Measurements from ENCODE around the gene LIX1.

DNA sequence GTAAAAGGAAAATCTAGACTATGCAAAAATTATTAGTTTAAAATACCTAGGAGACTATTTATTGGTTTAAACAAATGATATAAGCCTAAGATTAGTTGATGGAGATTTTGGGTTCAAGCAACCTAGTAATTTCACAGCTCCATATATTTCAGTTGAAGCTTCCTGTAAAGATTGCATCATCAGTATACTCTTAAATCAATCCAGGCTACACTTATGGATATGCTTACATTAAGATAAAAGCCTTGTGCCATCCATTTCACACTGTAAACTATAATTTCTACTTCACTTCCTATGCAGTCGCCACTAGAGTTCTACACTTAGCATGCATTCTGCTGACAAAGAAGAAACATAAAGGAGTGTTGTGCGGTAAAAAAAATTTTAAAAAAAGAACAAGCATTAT lies 7.3 kb upstream of the LIX1 start:
- TF ChIP-seq, protein P1, sequence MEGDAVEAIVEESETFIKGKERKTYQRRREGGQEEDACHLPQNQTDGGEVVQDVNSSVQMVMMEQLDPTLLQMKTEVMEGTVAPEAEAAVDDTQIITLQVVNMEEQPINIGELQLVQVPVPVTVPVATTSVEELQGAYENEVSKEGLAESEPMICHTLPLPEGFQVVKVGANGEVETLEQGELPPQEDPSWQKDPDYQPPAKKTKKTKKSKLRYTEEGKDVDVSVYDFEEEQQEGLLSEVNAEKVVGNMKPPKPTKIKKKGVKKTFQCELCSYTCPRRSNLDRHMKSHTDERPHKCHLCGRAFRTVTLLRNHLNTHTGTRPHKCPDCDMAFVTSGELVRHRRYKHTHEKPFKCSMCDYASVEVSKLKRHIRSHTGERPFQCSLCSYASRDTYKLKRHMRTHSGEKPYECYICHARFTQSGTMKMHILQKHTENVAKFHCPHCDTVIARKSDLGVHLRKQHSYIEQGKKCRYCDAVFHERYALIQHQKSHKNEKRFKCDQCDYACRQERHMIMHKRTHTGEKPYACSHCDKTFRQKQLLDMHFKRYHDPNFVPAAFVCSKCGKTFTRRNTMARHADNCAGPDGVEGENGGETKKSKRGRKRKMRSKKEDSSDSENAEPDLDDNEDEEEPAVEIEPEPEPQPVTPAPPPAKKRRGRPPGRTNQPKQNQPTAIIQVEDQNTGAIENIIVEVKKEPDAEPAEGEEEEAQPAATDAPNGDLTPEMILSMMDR (IDR thresholded peaks at IDR 0.05; ENCODE audit: low read depth, low read length, missing input control) = no peak
- no peak for TF ChIP-seq YY1 (IDR thresholded peaks at IDR 0.05)
- no peak for TF ChIP-seq RAD21 (IDR thresholded peaks at IDR 0.05)
- TF ChIP-seq TAF1 (conservative IDR thresholded peaks at IDR 0.05) = no peak
